GM21723 (cell line): Measurements from ENCODE around the gene PCGF3.
"Not testable (repeated sequence)": the region's sequence is repeated elsewhere in the genome, so short reads cannot be mapped to it uniquely, and the experiment has no call there.

ENCODE experiments used
- ATAC-seq: cut with Tn5 transposase; IDR thresholded peaks from one replicate; pipeline ENCODE4 v1.9.1; 2021; ENCODE audit warnings: mild to moderate bottlenecking, moderate library complexity; ENCODE audit not compliant: unreplicated experiment

Gene PCGF3

DNA sequence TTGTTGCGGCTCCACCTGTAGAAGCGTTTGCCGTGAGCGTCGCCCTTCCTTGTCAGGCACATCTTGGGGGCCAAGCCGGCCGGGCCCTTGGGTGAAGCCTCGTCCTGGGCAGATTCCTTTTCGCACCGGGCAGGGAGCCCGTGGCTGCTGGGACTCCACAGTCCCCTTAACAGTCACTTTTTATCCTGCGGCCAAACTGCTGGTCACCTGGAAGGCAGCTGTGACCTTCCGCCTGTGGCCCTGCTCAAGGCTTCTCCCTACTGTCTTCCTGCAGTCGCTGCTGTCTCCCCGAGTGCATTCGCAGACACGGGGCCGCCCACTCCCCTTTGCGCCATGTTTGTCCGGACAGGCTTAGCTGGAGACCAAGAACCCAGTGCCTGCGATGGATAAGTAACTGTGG is 55.0 kb downstream of the PCGF3 start:
- no peak for ATAC-seq

DNA sequence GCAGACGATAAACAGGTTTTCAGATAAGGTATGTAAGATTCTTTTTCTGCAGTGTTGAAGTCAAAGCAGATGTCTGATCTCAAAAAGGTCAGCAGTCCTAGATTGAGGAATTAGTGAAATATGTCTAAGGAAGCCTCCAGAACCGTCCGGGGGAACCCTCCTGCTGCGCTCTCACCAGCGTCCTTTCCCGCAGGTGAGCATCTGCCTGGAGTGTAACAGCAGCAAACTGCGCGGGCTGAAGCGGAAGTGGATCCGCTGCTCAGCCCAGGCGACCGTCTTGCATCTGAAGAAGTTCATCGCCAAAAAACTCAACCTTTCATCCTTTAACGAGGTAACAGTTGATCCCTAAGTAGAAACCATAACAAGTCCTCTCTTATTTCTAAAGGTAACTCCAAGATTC is 55.5 kb downstream of the PCGF3 start:
- ATAC-seq = no peak

DNA sequence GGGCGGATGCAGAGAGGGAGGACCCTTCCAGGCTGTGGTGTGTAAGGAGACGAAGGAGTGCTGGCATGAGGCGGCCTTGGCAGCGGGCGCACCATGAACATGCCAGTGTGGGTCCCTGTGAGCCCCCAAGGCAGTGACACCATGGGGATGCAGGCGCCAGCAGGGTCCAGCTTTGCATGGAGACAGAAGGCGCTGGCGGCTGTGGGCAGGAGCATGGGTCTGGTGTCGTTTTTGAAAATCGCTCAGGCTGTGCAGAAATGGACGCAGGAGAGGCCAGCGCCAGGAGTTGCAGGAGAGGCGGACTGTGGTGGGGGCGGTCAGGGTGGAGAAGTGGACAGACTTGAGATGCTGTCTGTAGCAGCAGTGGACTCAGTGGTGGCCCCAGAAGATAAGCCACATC is 56.1 kb downstream of the PCGF3 start:
- ATAC-seq = no peak

DNA sequence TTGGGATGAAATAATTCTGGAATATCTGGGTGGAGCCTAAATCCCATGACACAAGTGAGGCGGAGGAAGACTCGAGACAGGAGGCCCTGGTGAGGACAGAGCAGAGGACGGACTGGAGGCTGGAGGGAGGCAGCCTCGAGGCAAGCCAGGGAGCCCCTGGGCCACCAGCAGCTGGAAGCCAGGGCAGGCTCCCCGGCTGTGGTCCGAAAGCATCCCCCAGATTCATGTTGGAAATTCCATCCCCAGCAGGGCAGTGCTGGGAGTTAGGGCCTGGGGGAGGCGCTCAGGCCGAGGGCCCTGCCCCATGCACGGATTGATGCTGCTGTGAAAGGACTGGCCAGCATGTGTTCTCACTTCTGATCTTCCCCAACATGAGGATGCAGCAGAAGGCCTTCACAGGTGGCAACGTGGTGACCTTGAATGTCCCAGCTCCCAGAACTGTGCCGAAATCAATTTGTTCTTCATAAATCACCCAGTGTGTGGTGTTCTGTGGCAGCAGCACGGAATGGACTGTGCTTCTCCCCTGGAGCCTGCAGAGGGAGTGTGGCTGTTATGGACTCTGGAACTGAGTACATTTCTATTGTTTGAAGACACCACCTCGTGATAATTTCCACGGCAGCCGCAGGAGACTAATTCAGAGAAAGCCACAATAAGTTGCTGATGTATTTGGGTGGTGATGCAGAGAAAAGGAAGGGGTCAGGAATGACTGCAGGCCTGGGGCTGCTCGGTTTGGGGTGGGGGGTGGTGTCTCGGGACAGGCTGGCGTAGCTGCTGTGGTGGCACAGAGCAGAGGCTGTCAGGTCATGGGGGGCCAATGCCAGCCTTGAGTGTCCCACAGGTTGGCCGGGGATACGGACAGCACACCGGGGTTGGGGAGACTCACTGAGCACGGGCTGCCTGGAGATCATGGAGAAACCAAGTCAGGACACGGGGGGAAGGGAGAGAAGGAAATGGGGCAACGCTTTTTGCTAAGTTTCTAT is 56.9 kb downstream of the PCGF3 start:
- ATAC-seq = no peak

DNA sequence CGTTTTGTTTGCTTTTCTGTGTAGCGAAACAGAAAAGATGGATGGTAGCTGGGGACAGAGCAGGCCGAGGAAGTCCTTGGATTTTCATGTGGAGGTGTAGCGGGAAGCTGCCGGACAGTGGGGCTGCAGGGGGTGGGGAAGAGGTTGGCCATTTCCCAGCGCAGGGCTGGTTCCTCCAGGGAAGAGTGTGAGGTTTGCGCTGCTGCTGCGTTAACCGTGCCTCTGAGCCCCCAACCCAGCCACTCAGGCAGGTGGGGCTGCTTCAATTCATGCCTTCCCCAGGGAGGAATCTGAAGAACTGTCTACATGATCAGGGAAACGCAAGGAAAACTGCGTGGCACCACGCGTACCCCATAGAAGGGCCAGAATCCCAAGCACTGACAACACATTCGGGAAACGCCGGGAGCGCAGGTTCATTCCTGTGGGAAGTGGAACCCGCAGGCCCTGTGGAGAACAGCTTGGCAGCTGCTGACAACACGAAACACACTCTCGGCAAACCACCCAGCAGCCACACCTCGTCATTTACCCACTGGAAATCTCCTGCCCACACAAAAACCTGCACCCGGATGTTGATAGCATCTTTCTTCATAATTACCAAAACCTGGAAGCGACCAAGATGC is 57.7 kb downstream of the PCGF3 start:
- no peak for ATAC-seq

DNA sequence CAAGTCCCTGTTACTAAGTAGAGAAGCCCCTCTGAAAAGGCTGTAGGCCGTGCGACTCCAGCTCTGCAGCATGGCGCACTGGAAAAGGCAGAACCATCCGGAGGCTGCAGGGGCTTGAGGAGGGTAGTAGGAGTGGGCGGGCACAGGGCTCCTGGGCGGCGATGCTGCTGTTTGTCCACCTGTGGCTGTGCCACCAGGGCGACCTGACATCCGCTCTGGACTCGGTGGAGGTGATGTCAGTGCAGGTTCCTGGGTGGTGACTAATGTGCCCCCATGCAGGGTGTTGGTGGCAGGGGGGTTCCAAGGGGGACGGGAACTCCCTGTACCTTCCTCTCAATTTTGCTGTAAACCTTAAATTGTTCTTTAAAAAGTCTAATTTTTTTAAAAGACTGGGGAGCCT is 58.3 kb downstream of the PCGF3 start:
- no peak for ATAC-seq

DNA sequence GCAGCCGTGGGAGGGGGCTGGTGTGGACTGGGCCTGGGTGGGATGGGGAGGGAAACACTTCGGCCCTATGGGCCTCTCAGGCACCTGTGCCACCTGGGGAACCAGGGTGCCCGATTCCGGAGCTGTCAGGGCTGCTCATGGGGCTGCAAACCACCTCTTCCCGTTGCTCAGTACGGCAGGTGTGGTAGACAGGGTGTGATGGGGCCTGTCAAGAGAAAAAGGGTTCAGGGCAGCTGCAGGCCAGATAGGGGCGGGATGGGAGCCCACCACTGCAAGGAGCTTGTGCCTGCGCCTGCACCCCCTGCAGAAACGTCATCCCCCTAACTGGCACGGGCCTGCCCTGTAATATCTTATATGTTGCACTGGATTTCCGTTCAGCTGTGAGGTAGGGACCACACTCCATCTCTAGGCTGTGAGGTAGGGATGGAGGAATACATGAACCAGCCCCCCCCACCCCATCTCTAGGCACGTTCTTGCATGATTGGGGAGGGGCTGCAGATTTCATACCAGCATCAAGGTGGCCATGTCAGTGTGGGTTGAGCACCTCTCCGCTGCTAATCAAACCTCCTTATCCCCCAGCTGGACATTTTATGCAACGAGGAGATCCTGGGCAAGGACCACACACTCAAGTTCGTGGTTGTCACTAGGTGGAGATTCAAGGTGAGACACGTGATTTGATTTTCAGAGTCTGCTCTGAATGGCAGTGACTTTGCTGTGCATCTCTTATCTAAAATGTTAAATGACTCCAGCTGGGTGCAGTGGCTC is 59.0 kb downstream of the PCGF3 start:
- ATAC-seq = no peak

DNA sequence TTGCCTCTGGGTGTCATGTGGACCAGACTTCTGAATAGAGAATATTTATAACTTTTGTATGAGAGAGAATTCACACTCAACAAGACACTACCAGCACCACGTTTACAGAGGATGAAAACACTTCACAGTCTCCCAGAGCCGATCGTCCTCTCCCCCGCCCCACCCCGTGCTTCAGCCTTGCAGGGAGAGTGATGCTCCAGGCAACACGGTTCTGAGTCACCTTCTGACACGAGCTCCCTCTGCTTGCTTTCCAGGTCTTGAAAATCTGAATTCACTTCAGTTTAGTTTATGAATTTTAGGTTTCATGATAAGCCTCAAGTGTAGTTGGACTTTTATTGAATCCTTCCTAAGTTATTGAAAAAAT is 60.5 kb downstream of the PCGF3 start:
- no peak for ATAC-seq

DNA sequence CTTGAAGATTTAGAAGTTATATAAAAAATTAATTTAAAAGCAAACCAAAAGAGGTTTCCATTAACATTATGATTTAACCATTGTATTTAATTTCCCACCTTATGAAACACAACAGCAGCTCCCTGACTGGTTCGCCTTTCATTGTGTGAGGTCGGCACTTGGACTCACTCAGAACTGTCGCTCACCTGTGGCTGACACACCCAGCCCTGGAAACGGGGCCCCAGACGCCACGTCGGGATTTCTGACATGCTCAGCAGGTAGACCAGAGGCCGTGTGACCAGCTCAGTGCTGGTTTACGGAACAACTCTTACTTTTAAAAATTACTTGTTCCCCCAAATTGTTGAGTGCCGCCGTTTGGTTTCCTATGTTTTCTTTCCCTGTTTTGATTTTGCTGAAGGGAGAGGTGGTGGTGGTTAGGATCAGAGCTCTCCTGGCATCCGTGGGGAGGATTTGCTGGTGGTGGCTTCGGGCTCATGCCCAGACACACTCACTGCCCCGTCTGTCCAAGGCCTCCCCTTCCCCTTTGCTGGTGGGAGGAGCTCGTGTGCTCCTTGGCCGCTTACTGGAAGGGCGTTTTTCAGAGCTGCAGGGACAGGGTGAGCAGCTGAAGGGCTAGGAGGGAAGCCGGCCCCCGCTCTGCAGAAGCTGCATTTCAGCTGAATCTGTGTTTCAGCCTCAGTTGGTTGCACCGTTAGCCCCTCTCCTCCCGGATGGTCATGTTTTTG is 61.1 kb downstream of the PCGF3 start:
- no peak for ATAC-seq

DNA sequence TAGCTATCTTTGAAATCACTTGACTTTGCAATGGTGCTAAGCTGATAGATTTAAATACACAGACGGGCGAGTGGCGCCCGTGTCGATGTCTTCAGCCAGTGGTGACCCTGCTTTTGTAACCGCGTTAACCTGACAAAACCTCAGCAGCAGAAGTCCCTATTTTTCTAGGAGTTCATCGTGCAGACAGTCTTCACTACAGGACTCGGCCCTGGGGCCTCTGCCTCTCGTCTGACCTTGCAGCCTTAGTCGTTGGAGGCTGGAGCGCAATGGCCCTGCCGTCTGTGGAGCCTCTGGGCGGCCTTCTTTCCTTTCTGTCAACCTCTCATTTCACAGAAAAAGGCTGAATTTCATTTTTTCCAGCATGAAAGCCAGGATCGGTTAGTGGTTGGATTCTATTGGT is 62.4 kb downstream of the PCGF3 start:
- ATAC-seq = no peak

DNA sequence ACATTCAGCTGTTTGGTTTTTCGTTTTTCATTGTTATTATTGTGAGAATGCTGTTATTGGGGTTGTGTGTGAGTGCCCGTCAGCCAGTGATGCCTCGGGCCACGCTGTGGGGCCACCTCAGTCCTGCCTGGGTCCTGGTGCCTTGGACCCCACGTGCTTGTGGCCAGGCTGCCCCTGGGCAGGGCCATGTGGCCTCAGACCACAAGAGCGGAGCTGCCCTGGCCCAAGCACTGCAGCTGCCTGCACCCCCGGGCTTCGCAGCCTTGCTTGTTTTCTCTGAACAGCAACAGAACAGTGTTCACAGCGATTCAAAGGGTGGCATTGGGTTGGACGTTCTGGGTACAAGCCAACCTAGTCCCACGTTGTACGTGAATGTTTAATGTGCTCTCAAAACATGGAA is 63.4 kb downstream of the PCGF3 start:
- no peak for ATAC-seq

DNA sequence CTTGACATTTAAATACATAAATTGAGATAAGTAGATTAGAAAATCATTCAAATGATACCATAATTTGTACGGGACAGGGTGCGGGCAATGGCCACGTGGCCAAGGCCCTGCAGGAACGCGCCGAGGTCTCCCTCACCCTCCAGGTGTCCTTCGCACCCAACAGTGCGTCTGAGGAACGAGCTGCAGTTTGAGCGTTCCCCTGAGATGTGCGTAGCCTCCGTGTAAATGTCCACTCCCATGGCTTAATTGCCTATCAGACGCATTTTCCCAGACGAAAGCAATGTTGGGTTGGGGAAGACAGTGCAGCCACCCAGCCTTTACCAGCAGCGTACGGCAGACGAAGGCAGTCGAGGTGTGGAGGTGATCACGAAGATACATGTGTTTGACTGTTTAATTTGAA is 63.9 kb downstream of the PCGF3 start:
- ATAC-seq = no peak

DNA sequence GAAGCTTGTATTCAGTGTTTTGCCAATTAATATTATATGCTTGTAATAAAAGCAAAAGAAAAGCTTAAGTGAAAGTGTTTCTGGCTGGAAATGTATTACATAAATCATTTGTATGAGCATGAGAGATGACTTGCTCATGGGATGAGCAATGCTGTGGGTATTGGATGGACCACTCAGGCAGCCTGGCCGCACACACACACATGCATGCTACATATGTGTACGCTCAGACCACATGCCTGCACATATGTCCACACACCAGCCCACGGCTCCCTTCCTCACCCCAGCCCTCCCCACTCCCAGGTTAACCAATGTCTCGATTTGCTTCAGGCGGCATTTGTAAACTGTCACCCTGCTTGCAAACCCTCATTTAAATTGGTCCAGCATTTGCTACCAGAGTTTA is 64.4 kb downstream of the PCGF3 start:
- no peak for ATAC-seq

DNA sequence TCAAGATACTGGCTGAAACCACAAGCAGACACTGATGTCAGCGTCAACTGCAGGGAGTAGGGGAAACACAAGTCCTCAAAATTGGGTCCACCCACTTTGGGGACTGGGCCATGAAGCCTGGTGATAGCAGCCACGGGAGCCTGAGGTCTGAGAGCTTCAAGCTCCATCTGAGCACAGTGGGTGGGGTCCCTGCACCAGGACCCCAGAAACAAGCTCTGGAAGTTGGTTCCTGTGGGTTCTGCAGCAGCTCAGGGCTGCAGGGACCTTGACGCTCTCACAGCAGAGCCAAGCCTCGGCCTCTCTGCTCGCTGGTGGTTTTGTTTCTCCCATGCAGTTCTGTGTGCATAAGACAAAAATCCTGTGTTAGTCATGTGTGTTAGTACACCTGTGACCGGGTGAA is 65.8 kb downstream of the PCGF3 start:
- ATAC-seq = no peak

DNA sequence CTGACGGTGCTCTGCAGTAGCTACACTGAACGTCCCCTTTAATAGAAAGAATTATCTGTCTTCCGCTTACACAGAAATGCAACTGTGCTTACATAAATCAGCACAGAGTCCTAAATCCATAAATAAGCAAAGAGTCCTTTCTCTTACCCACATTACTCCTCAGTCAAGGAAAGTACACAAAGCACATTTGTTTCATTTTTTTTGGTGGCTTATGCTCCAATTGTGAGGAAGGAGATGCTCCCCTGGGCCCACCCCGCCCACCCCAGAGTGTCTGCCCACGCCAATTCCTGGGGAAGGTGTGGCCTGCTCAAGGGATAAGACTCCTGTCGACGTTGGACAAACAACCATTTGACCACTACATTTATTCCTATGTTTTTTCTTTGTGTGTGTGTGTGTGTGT is 66.5 kb downstream of the PCGF3 start:
- no peak for ATAC-seq

DNA sequence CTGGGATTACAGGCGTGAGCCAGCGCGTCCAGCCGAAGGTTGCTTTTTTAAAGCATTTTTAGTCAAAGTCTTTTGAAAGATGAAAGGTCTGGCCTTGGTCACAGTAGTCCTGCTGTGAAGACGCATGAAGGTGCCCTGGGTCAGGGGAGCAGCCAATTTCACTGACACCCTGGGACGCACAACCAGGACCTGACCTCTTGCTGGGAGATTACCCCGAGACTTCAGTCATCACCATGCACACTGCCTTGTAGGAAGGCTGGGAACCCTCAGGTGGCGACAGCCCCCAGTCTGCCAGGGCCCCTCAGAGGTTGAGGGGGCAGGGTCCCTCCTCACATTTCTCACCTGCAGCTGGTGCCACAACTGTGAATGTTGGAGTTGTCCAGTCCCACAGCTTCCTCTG is 67.1 kb downstream of the PCGF3 start:
- no peak for ATAC-seq

DNA sequence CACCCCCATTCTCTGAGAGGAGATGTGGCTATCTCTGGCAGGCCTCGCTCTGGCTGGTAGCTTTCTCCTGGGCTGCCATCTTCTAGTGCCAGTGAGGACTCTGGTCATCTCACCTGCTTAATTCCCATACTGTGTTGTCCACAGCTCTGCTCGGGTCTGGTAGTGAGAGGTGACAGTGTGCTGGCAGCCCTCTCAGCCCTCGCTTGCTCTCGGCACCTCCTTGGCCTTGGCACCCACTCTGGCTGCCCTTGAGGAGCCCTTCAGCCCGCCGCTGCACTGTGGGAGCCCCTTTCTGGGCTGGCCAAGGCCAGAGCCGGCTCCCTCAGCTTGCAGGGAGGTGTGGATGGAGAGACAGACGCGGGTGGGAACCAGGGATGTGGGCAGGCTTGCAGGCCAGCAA is 67.6 kb downstream of the PCGF3 start:
- ATAC-seq = no peak

DNA sequence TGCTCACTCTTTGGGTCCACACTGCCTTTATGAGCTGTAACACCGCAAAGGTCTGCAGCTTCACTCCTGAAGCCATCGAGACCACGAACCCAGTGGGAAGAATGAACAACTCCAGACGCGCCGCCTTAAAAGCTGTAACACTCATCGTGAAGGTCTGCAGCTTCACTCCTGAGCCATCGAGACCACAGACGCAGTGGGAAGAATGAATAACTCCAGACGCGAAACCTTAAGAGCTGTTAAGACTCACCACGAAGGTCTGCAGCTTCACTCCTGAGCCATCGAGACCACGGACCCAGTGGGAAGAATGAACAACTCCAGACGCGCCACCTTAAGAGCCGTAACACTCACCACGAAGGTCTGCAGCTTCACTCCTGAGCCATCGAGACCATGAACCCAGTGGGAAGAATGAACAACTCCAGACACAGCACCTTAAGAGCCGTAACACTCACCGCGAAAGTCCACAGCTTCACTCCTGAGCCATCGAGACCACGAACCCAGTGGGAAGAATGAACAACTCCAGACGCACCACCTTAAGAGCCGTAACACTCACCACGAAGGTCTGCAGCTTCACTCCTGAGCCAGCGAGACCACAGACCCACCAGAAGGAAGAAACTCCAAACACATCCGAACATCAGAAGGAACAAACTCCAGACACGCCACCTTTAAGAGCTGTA is 68.9 kb downstream of the PCGF3 start:
- not testable (repeated sequence) for ATAC-seq

DNA sequence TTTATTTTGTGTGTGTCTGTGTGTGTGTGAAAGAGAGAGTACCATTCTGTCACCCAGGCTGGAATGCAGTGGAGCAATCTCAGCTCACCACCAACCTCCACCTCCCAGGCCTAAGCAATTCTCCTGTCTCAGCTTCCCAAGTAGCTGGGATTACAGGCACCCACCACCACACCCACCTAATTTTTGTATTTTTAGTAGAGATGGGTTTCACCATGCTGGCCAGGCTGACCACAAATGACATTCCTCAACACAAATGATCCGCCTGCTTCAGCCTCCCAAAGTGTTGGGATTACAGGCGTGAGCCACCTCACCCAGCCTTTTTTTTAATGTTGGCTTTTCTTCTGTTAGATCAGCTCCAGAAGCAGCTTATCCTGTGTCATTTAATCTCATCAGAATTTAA is 69.9 kb downstream of the PCGF3 start:
- not testable (repeated sequence) for ATAC-seq

DNA sequence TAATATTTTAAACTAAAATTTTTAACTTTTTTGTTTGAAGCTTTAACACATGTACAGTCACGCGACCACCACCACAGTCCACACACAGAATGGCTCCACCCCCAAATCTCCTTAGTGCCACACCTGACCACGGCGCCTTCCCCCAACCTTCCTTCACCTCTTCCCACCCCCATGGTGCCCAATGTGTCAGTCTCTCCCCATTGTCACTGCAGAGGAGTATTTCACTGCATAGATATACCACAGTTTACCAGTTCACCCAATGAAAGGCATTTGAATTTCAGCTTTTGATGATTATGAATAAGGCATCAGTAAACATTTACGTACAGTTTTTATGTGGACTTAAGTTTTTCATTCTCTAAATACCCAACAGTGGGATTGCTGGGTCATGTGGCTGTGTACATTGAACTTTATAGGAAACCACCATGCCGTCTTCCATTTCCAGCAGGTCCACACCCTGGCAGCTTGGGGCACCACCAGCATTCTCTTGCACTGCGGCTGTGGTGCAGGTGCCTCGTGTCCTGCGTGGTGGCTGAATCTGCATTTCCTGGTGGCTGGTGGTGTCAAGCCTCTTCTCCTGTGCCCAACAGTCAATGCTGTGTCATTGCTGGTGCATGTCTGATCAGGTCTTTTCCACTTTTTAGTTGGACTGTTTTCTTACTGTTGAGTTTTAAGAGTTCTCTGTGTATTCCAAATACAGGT is 71.3 kb downstream of the PCGF3 start:
- ATAC-seq = no peak
